Ovary (tissue), 9 donors: ENCODE measurements around the gene CD72. TPM values are rescaled to one million over a fixed set of nuclear protein-coding genes. Genes with fewer than 3 reads are reported as not detected.
A peak's percentile ranks its signal among the peaks of the same experiment; 100 is the strongest.

Experiments used
- DNase-seq, 5 donors: peaks; one replicate each; pipeline ENCODE4 v3.0.0-alpha.2; 2019 to 2020
- H3K27ac ChIP-seq, 2 donors: fragments of 200-600 bp; one replicate each; pipeline versions ENCODE4 v1.5.1 to v1.8.0; 2019 to 2022
- H3K27me3 ChIP-seq: fragments of 200-600 bp; one replicate; pipeline ENCODE4 v1.8.0; 2022
- H3K36me3 ChIP-seq: fragments of 200-600 bp; sonication (generic); one replicate; pipeline ENCODE4 v1.5.1; 2019
- H3K4me1 ChIP-seq: one replicate; pipeline ENCODE4 v1.8.1; 2013; ENCODE audit warnings: mild to moderate bottlenecking, moderate library complexity; ENCODE audit not compliant: insufficient read depth
- H3K4me3 ChIP-seq: fragments of 200-600 bp; sonication (generic); one replicate; pipeline ENCODE4 v1.5.1; 2017
- H3K9me3 ChIP-seq, 2 donors: fragments of 200-600 bp in 1 of 2; sonication (generic) in 1 of 2; one replicate each; pipeline versions ENCODE4 v1.5.1 to v1.8.1; 2013 to 2019; ENCODE audit warnings: mild to moderate bottlenecking in 1 of 2, moderate library complexity in 1 of 2
- EP300 ChIP-seq: sonication (generic); formaldehyde crosslinking; IDR thresholded peaks from one replicate; pipeline ENCODE4 v1.6.1; 2017; ENCODE audit warnings: antibody characterized with exemption
- POLR2A ChIP-seq: fragments of 450-650 bp; IDR thresholded peaks from one replicate; pipeline ENCODE4 v1.6.1; 2017; ENCODE audit warnings: antibody characterized with exemption, mild to moderate bottlenecking, moderate library complexity
- WGBS, 3 donors: extraction: QIAGEN DNeasy Blood & Tissue Kit in 1 of 3; methylation state at CpG; one replicate each; pipeline versions ENCODE4 v1.1.5 to v1.1.7; 2013 to 2017; 5-methylcytosine and 5-hydroxymethylcytosine counted together
- intact Hi-C, 4 donors: fragments of 100-400 bp; cut with DNase I; formaldehyde crosslinking; loops; one replicate each; pipeline versions ENCODE4 v1.11.0 to v1.15.1; 2022 to 2023
- polyA plus RNA-seq, 2 donors: library from polyadenylated mRNA; stranded (reverse); fragments of 200-250 nt in 1 of 2; fragments of 350-450 nt in 1 of 2; fragmentation: Illumina TruSeq in 1 of 2; extraction: RNeasy Lipid Tissue Mini Kit (QIAGEN cat#74804) in 1 of 2; gene quantifications; one replicate each; pipeline ENCODE4 v1.2.3, GENCODE V29; 2013 to 2014
- total RNA-seq, 7 donors: library from RNA; depleted of rRNA in 2 of 7; stranded (reverse); fragments of >200 nt in 2 of 7; fragmentation: NEBNext Ultra II Directional in 3 of 7; extraction: Animal tissue kit (Norgen Biotek cat#: 25700) in 3 of 7; gene quantifications; one replicate each; pipeline versions ENCODE4 v1.1.0 to v1.2.4, GENCODE V29; 2016 to 2023
- TF ChIP-seq, protein P1 (sequence below), 3 donors: fragments of 450-650 bp in 2 of 3; fragments of 200-600 bp in 1 of 3; IDR thresholded peaks; one replicate each; pipeline versions ENCODE4 v1.5.1 to v1.8.0; 2016 to 2022; ENCODE audit warnings: antibody characterized with exemption in 3 of 3, mild to moderate bottlenecking in 1 of 3
- donor health status: DM: no; HTN: no; CAD: no; lungs with moderate emphysema.
- donor health status: DM: no; HTN: no; CAD: no.
- donor health status: Bipolar disorder and iron deficiency.
- donor health status: DM: yes; HTN: yes; CAD: no.
- donor health status: DM: no; HTN: no; CAD: no.
- donor health status: DM: yes; HTN: yes; CAD: no.

CD72 gene
- total and polyA plus RNA-seq, 9 donors = 0.28 to 4.1 (median 1.2) TPM

DNA sequence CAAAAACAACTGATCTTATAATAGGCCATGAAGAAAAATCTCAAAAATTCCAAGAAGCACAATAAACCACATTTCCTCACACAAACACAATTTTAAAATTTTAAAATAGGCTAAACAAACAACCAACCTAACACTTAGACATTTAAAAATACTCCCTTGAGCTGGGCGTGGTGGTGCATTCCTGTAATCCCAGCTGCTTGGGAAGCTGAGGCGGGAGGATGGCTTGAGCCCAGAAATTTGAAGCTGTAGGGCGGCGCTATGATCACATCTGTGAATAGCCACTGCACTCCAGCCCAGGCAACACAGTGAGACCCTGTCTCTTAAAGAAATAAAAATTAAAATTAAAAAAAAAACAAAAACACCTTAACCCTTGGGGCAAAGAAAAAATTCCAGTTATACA is 50.0 kb downstream of the CD72 start:
- TF ChIP-seq, protein P1, sequence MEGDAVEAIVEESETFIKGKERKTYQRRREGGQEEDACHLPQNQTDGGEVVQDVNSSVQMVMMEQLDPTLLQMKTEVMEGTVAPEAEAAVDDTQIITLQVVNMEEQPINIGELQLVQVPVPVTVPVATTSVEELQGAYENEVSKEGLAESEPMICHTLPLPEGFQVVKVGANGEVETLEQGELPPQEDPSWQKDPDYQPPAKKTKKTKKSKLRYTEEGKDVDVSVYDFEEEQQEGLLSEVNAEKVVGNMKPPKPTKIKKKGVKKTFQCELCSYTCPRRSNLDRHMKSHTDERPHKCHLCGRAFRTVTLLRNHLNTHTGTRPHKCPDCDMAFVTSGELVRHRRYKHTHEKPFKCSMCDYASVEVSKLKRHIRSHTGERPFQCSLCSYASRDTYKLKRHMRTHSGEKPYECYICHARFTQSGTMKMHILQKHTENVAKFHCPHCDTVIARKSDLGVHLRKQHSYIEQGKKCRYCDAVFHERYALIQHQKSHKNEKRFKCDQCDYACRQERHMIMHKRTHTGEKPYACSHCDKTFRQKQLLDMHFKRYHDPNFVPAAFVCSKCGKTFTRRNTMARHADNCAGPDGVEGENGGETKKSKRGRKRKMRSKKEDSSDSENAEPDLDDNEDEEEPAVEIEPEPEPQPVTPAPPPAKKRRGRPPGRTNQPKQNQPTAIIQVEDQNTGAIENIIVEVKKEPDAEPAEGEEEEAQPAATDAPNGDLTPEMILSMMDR (IDR thresholded peaks at IDR 0.05) = no peak
- no peak for TF ChIP-seq EP300
- TF ChIP-seq POLR2A = no peak
- Histone ChIP-seq H3K27me3 (no peaks in the 10 kb centered on the region), H3K4me3 (no peak overlapping the region), H3K4me1 (peaks cover 3% of the 10 kb centered on the region), H3K36me3 (no peaks in the 10 kb centered on the region), H3K27ac (no peak overlapping the region), H3K9me3 (no peaks in the 10 kb centered on the region)
- DNase-seq = no peak
- intact Hi-C loops = no loop called here
- WGBS, 3 donors = 82 to 89% (median 86%) methylated on average over 4 of the region's 4 CpGs

DNA sequence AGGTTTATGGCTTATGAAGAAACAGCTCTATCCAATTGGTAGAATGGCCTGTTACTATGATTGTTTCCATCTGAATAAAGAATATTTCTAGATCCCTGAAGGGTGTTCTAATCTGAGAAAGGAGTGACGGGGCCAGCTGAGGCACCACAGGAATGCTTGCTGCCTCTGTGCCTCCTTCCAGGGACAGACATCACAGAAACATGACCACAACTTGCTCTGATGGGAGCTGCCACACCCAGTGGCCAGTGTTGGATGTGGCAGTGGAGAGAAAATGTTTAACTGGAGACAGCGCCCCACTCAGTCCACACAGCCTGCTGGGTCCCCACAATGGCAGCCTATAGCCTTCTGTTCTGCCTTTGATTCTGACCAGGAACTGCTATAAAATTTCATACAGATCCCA is 51.8 kb downstream of the CD72 start:
- intact Hi-C loops = no loop called here
- H3K4me1 ChIP-seq = peaks cover 3% of the 10 kb centered on the region
- WGBS, 3 donors = 90 to 96% (median 91%) methylated on average over 2 of the region's 2 CpGs
- no peak for DNase-seq
- no peaks in the 10 kb centered on the region for H3K9me3 ChIP-seq
- no peaks in the 10 kb centered on the region for H3K36me3 ChIP-seq
- H3K4me3 ChIP-seq = no peak overlapping the region
- no peak overlapping the region for H3K27ac ChIP-seq
- H3K27me3 ChIP-seq = no peaks in the 10 kb centered on the region
- TF ChIP-seq, protein P1 (IDR thresholded peaks at IDR 0.05) = no peak
- no peak for TF ChIP-seq POLR2A
- no peak for TF ChIP-seq EP300

DNA sequence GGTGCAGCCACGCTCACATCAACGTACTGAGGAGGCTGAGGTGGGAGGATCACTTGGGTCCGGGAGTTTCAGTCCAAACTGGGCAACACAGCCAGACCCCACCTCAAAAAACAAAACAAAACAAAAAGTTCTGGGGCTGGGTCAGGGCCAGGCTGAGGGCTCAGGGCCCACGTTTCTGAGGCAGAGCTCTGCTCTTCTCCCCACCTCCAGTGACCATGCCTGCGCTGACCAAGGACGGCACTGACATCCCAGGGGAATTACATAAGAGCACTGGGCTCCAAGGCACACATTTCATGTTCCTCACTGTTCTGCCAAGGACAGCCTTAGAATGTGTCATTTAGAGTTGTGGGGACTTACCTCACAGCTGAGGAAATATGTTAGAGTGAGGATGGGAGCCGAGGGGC is 53.6 kb downstream of the CD72 start:
- 68 to 71% (median 70%) methylated on average over 7 of the region's 7 CpGs for WGBS, 3 donors
- no peak overlapping the region for H3K27ac ChIP-seq
- TF ChIP-seq POLR2A (no peak), EP300 (peak; percentile 43)
- TF ChIP-seq, protein P1 (IDR thresholded peaks at IDR 0.05) = no peak
- H3K4me1 ChIP-seq = peaks cover 3% of the 10 kb centered on the region
- no peak for DNase-seq
- H3K9me3 ChIP-seq = no peaks in the 10 kb centered on the region
- no peaks in the 10 kb centered on the region for H3K27me3 ChIP-seq
- no peaks in the 10 kb centered on the region for H3K36me3 ChIP-seq
- no peak overlapping the region for H3K4me3 ChIP-seq
- intact Hi-C loops = no loop called here

DNA sequence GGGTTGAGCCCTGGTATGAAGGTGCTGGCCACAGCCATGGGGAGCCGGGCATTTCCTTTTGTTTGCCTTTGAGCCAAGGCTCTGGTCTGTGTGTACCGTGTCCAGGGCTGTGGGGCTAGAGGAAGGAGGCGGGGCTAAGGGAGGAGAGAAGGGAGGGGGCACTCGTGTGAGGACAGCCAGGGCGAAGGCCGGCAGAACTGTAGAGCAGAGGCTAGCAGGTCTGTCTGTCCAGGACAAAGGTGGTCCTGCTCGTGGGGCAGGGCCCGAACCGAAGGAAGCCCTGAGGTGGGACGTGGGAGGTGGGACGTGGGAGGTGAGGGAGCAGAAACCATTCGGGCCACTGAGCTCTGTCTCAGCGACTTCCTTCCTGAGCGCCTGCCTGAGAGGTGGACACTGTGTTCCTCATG is 54.4 kb downstream of the CD72 start:
- TF ChIP-seq POLR2A = no peak
- TF ChIP-seq, protein P1 (IDR thresholded peaks at IDR 0.05) = no peak
- TF ChIP-seq EP300 = no peak
- peak; percentile 49 to 72 (median 56) for DNase-seq
- intact Hi-C loops = loop anchor here in 1 of 4 donors (2.0 kb wide), 1 partner anchor 449 kb away; the partner anchor contains the start of gene ATOSB
- Histone ChIP-seq H3K4me3 (no peak overlapping the region), H3K27ac (peak overlapping the region; percentile 12 to 37), H3K9me3 (no peaks in the 10 kb centered on the region), H3K27me3 (no peaks in the 10 kb centered on the region), H3K4me1 (peaks cover 3% of the 10 kb centered on the region), H3K36me3 (no peaks in the 10 kb centered on the region)
- WGBS, 3 donors = 6 to 19% (median 7%) methylated on average over 14 of the region's 14 CpGs
